ENCODE measurements around the gene FOXP1. TPM values are rescaled to one million over a fixed set of nuclear protein-coding genes. Genes with fewer than 3 reads are reported as not detected.

The FOXP1 gene
- total and polyA plus RNA-seq, 3 donors from 2014 or later: 37.8 to 105 (median 75.9) TPM

- TF ChIP-seq CTCF (IDR thresholded peaks at IDR 0.05): no peak
- no peak for TF ChIP-seq POLR2A (IDR thresholded peaks at IDR 0.05)
- Histone ChIP-seq H3K9me3 (no peaks in the 10 kb centered on the region), H3K4me1 (no peaks in the 10 kb centered on the region), H3K4me3 (no peak overlapping the region), H3K27me3 (no peaks in the 10 kb centered on the region), H3K27ac (no peak overlapping the region), H3K36me3 (ENCODE audit: low read depth, missing control alignments) (no peaks in the 10 kb centered on the region)
- intact Hi-C loops (cut with DNase I; ENCODE audit: low total_unique reads): no loop called here
- DNase-seq: no peak
- WGBS, 2 donors: 84 to 92% methylated on average over 9 of the region's 9 CpGs
These were observed 235.4 kb downstream of the FOXP1 start for GRCh38 chr3:71348001-71348632.

GRCh38 chr3:71346061-71346460 lies 237.5 kb downstream of the FOXP1 start:
- no peak for DNase-seq
- 82 to 90% methylated on average over 4 of the region's 4 CpGs for WGBS, 2 donors

GRCh38 chr3:71345429-71346040 lies 238.0 kb downstream of the FOXP1 start:
- Histone ChIP-seq H3K27me3 (no peaks in the 10 kb centered on the region), H3K4me3 (no peak overlapping the region), H3K4me1 (no peaks in the 10 kb centered on the region), H3K36me3 (ENCODE audit: low read depth, missing control alignments) (no peaks in the 10 kb centered on the region), H3K27ac (no peak overlapping the region), H3K9me3 (no peaks in the 10 kb centered on the region)
- intact Hi-C loops (cut with DNase I; ENCODE audit: low total_unique reads): no loop called here
- DNase-seq: no peak
- TF ChIP-seq POLR2A (IDR thresholded peaks at IDR 0.05) (no peak), CTCF (IDR thresholded peaks at IDR 0.05) (no peak)
- 65 to 79% methylated on average over 5 of the region's 5 CpGs for WGBS, 2 donors

More at GRCh38 chr3:71346061-71346460, 237.5 kb downstream of the FOXP1 start:
- intact Hi-C loops (cut with DNase I; ENCODE audit: low total_unique reads): no loop called here
- no peaks in the 10 kb centered on the region for H3K9me3 ChIP-seq
- TF ChIP-seq CTCF (IDR thresholded peaks at IDR 0.05) (no peak), POLR2A (IDR thresholded peaks at IDR 0.05) (no peak)
- H3K36me3 ChIP-seq (ENCODE audit: low read depth, missing control alignments): no peaks in the 10 kb centered on the region
- no peak overlapping the region for H3K4me3 ChIP-seq
- no peak overlapping the region for H3K27ac ChIP-seq
- no peaks in the 10 kb centered on the region for H3K27me3 ChIP-seq
- no peaks in the 10 kb centered on the region for H3K4me1 ChIP-seq

- Histone ChIP-seq H3K27me3 (no peaks in the 10 kb centered on the region), H3K27ac (no peak overlapping the region), H3K36me3 (ENCODE audit: low read depth, missing control alignments) (no peaks in the 10 kb centered on the region), H3K4me1 (no peaks in the 10 kb centered on the region), H3K9me3 (no peaks in the 10 kb centered on the region), H3K4me3 (no peak overlapping the region)
- WGBS, 2 donors: 69 to 96% methylated on average over 4 of the region's 4 CpGs
- no peak for DNase-seq
- intact Hi-C loops (cut with DNase I; ENCODE audit: low total_unique reads): no loop called here
- TF ChIP-seq CTCF (IDR thresholded peaks at IDR 0.05) (no peak), POLR2A (IDR thresholded peaks at IDR 0.05) (no peak)
These were observed 241.8 kb downstream of the FOXP1 start for GRCh38 chr3:71341721-71342120.

- TF ChIP-seq CTCF (IDR thresholded peaks at IDR 0.05): no peak
- TF ChIP-seq POLR2A (IDR thresholded peaks at IDR 0.05): no peak
- no peaks in the 10 kb centered on the region for H3K27me3 ChIP-seq
- H3K36me3 ChIP-seq (ENCODE audit: low read depth, missing control alignments): no peaks in the 10 kb centered on the region
- H3K4me1 ChIP-seq: no peaks in the 10 kb centered on the region
- 75% methylated on average over 4 of the region's 4 CpGs for WGBS, 2 donors
- H3K9me3 ChIP-seq: no peaks in the 10 kb centered on the region
- H3K4me3 ChIP-seq: no peak overlapping the region
- no peak for DNase-seq
- intact Hi-C loops (cut with DNase I; ENCODE audit: low total_unique reads): no loop called here
- no peak overlapping the region for H3K27ac ChIP-seq
These were observed 244.5 kb downstream of the FOXP1 start for GRCh38 chr3:71339049-71339448.
